K562 (cell line): ENCODE data around the gene SP6. TPM values are rescaled to one million over a fixed set of nuclear protein-coding genes. Genes with fewer than 3 reads are reported as not detected.

Source experiments
- ARNT ChIP-seq, 2 experiments: fragments of 450-650 bp; IDR thresholded peaks; 2 replicates each; pipeline ENCODE4 v1.6.1; 2016; ENCODE audit warnings: mild to moderate bottlenecking in 1 of 2
- BRCA1 ChIP-seq, 2 experiments: fragments of 450-650 bp in 1 of 2; sonication (generic) in 1 of 2; formaldehyde crosslinking in 1 of 2; IDR thresholded peaks; 2 replicates each; pipeline versions ENCODE4 v1.5.0 to v1.6.1; 2017 to 2020; ENCODE audit warnings: mild to moderate bottlenecking in 1 of 2, missing genetic modification reagents in 1 of 2
- CHCHD3 ChIP-seq: fragments of 250-450 bp; sonication (Bioruptor Pico); IDR thresholded peaks from 2 replicates; pipeline ENCODE4 v2.1.2; 2022; ENCODE audit warnings: mild to moderate bottlenecking
- DDX20 ChIP-seq: fragments of 450-650 bp; IDR thresholded peaks from 2 replicates; pipeline ENCODE4 v1.6.1; 2016; ENCODE audit warnings: missing genetic modification characterization, low read depth, mild to moderate bottlenecking, missing compliant biosample characterization, moderate library complexity
- E2F1 ChIP-seq: sonication (generic); formaldehyde crosslinking; IDR thresholded peaks from 2 replicates; pipeline ENCODE4 v1.8.1; 2023; ENCODE audit warnings: mild to moderate bottlenecking, missing genetic modification reagents, moderate library complexity
- E2F8 ChIP-seq: fragments of 450-650 bp; IDR thresholded peaks from 2 replicates; pipeline ENCODE4 v1.7.1; 2018; ENCODE audit warnings: mild to moderate bottlenecking, low read depth; ENCODE audit not compliant: partially characterized antibody
- FOXO4 ChIP-seq: fragments of 450-650 bp; formaldehyde crosslinking; IDR thresholded peaks from 2 replicates; pipeline ENCODE4 v1.4.0; 2020; ENCODE audit warnings: mild to moderate bottlenecking, moderate library complexity
- GATA2 ChIP-seq: sonication (generic); formaldehyde crosslinking; IDR thresholded peaks from 2 replicates; pipeline ENCODE4 v1.4.0; 2020; ENCODE audit warnings: mild to moderate bottlenecking, missing genetic modification reagents
- GATAD2A ChIP-seq: fragments of 450-650 bp; IDR thresholded peaks from 2 replicates; pipeline ENCODE4 v1.6.1; 2017
- HOXB6 ChIP-seq: fragments of 250-450 bp; sonication (Bioruptor Pico); IDR thresholded peaks from 2 replicates; pipeline ENCODE4 v1.5.1; 2022; ENCODE audit warnings: mild to moderate bottlenecking, borderline replicate concordance
- MEF2D ChIP-seq: conservative IDR thresholded peaks from 2 replicates; pipeline ENCODE4 v1.6.1; 2016; ENCODE audit warnings: low read depth, missing genetic modification characterization, missing compliant biosample characterization
- MLLT1 ChIP-seq, 2 experiments: fragments of 450-650 bp; IDR thresholded peaks; 2 replicates each; pipeline ENCODE4 v1.6.1; 2016
- POLR2A ChIP-seq: fragments of 450-650 bp; conservative IDR thresholded peaks from 2 replicates; pipeline ENCODE4 v1.6.1; 2016
- STAT5B ChIP-seq: fragments of 250-450 bp; sonication (Bioruptor Pico); IDR thresholded peaks from 2 replicates; pipeline ENCODE4 v1.8.0; 2021; ENCODE audit warnings: mild to moderate bottlenecking, inconsistent platforms
- TAL1 ChIP-seq: fragments of 450-650 bp; IDR thresholded peaks from 2 replicates; pipeline ENCODE4 v1.6.1; 2016; ENCODE audit warnings: mild to moderate bottlenecking
- TRIM25 ChIP-seq: fragments of 450-650 bp; IDR thresholded peaks from 2 replicates; pipeline ENCODE4 v1.7.0; 2016; ENCODE audit warnings: borderline replicate concordance
- WHSC1 ChIP-seq: IDR thresholded peaks from one replicate; pipeline ENCODE4 v1.6.1; 2012; ENCODE audit warnings: low read length, control low read depth, inconsistent platforms
- ZKSCAN8 ChIP-seq: fragments of 200-800 bp; sonication (Bioruptor generic); IDR thresholded peaks from 2 replicates; pipeline ENCODE4 v1.6.1; 2016; ENCODE audit warnings: missing genetic modification characterization, missing compliant biosample characterization
- ZNF316 ChIP-seq: fragments of 450-650 bp; IDR thresholded peaks from 2 replicates; pipeline ENCODE4 v1.6.1; 2016
- ZNF511 ChIP-seq: sonication (generic); formaldehyde crosslinking; IDR thresholded peaks from 2 replicates; pipeline ENCODE4 v1.8.0; 2022; ENCODE audit warnings: mild to moderate bottlenecking, missing genetic modification reagents
- polyA plus RNA-seq, 8 experiments: library from polyadenylated mRNA; depleted of rRNA in 4 of 8; stranded (reverse) in 5 of 8; unstranded in 3 of 8; fragments of >200 nt; fragmentation: Nextera tagmentation in 2 of 8; fragmentation: Illumina TruSeq in 1 of 8; extraction: Ambion mirVana in 2 of 8; extraction: Trizol in 1 of 8; gene quantifications; 2 replicates each; pipeline versions ENCODE4 v1.2.1 to v1.2.3, GENCODE V29; 2011 to 2014; ENCODE audit warnings: inconsistent platforms in 1 of 8, missing spikeins in 1 of 8
- total RNA-seq, 7 experiments: library from RNA; depleted of rRNA in 6 of 7; stranded (reverse); fragments of >200 nt in 6 of 7; fragmentation: Illumina TruSeq in 2 of 7; extraction: Trizol in 2 of 7; gene quantifications; 2 replicates each; pipeline versions ENCODE4 v1.2.1 to v1.2.3, GENCODE V29; 2011 to 2021; ENCODE audit warnings: low replicate concordance in 1 of 7

The SP6 gene
- total and polyA plus RNA-seq, 9 of the 15 experiments (the other 6 are each of a cell fraction or from before 2014, with no cell fraction given): 0.11 to 7.9 (median 2.2) TPM

GRCh38 chr17:47840742-47841487, 10.0 kb downstream of the SP6 start, which contains the start of gene SCRN2 (continued):
- TF ChIP-seq E2F1 (CRISPR knock-in tag) (no peak), HOXB6 (CRISPR knock-in tag) (no peak), STAT5B (CRISPR knock-in tag) (no peak), GATA2 (CRISPR knock-in tag) (no peak), DDX20 (tag) (no peak), TAL1 (no peak), ZKSCAN8 (no peak), POLR2A (peak; percentile 75), MEF2D (tag) (no peak), GATAD2A (0 out of 2 replicates have a peak, but pooled peaks have one; percentile 56), WHSC1 (no peak), BRCA1 (IDR thresholded peaks at IDR 0.05) (no peak), BRCA1 (CRISPR knock-in tag; IDR thresholded peaks at IDR 0.05) (no peak), ZNF316 (no peak), CHCHD3 (CRISPR knock-in tag) (no peak), ARNT (IDR thresholded peaks at IDR 0.05) (no peak), ZNF511 (CRISPR knock-in tag) (no peak; the same call in 1 of the 2 replicates), FOXO4 (no peak), E2F8 (no peak), MLLT1 (IDR thresholded peaks at IDR 0.05) (no peak), TRIM25 (no peak)
